Smooth muscle cell (in vitro differentiated cells): ENCODE data around the gene TTLL12. TPM values are rescaled to one million over a fixed set of nuclear protein-coding genes. Genes with fewer than 3 reads are reported as not detected.

ENCODE experiments used
- DNase-seq: peaks from one replicate; lab custom pipeline; 2025; ENCODE audit not compliant: unreplicated experiment; lab: John Stamatoyannopoulos, UW
- H2AFZ ChIP-seq: fragments of 200-600 bp; sonication (generic); 2 replicates; pipeline ENCODE4 v1.6.0; 2016; ENCODE audit warnings: antibody characterized with exemption, low read depth, mild to moderate bottlenecking
- H3F3A ChIP-seq: fragments of 200-600 bp; sonication (generic); 2 replicates; pipeline ENCODE4 v1.6.0; 2017; ENCODE audit warnings: antibody characterized with exemption, low read depth
- H3K27ac ChIP-seq: fragments of 200-600 bp; sonication (generic); 2 replicates; pipeline ENCODE4 v1.5.1; 2016; ENCODE audit warnings: low read depth, mild to moderate bottlenecking
- H3K27me3 ChIP-seq: fragments of 200-600 bp; sonication (generic); 2 replicates; pipeline ENCODE4 v1.6.1; 2016; ENCODE audit warnings: low read depth, mild to moderate bottlenecking
- H3K36me3 ChIP-seq: fragments of 200-600 bp; sonication (generic); 2 replicates; pipeline ENCODE4 v1.5.1; 2016; ENCODE audit warnings: low read depth
- H3K4me1 ChIP-seq: fragments of 200-600 bp; sonication (generic); 2 replicates; pipeline ENCODE4 v1.5.1; 2016; ENCODE audit warnings: low read depth
- H3K4me2 ChIP-seq: fragments of 200-600 bp; sonication (generic); 2 replicates; pipeline ENCODE4 v1.6.0; 2016; ENCODE audit warnings: mild to moderate bottlenecking
- H3K4me3 ChIP-seq: fragments of 200-600 bp; sonication (generic); 2 replicates; pipeline ENCODE4 v1.5.1; 2016; ENCODE audit warnings: mild to moderate bottlenecking
- H3K79me2 ChIP-seq: fragments of 200-600 bp; sonication (generic); 2 replicates; pipeline ENCODE4 v1.6.0; 2016; ENCODE audit warnings: low read depth, mild to moderate bottlenecking
- H3K9ac ChIP-seq: fragments of 200-600 bp; sonication (generic); 2 replicates; pipeline ENCODE4 v1.6.0; 2016; ENCODE audit warnings: low read depth
- H3K9me3 ChIP-seq: fragments of 200-600 bp; sonication (generic); replicated peaks from 2 replicates; pipeline ENCODE4 v1.5.1; 2016; ENCODE audit warnings: low read depth
- H4K20me1 ChIP-seq: fragments of 200-600 bp; sonication (generic); 2 replicates; pipeline ENCODE4 v1.6.0; 2016; ENCODE audit warnings: low read depth
- CTCF ChIP-seq: fragments of 200-600 bp; sonication (generic); IDR thresholded peaks from 2 replicates; pipeline ENCODE4 v1.5.1; 2017; ENCODE audit warnings: borderline replicate concordance, mild to moderate bottlenecking, antibody characterized with exemption; ENCODE audit not compliant: insufficient read depth, poor library complexity, severe bottlenecking
- WGBS: methylation state at CpG from one replicate; pipeline ENCODE4 v1.1.7; 2016; ENCODE audit warnings: low lambda C conversion rate; 5-methylcytosine and 5-hydroxymethylcytosine counted together
- polyA plus RNA-seq: library from polyadenylated mRNA; unstranded; fragments of >200 nt; fragmentation: Nextera tagmentation; extraction: Ambion mirVana; gene quantifications from 2 replicates; pipeline ENCODE4 v1.2.1, GENCODE V29; 2016
- total RNA-seq: library from RNA; depleted of rRNA; stranded (reverse); fragments of >200 nt; gene quantifications from 2 replicates; pipeline ENCODE4 v1.2.3, GENCODE V29; 2014

The TTLL12 gene
- 19.1 and 23.5 TPM in 2 replicates for total RNA-seq
- polyA plus RNA-seq: 31.6 and 39.1 TPM in 2 replicates

DNA sequence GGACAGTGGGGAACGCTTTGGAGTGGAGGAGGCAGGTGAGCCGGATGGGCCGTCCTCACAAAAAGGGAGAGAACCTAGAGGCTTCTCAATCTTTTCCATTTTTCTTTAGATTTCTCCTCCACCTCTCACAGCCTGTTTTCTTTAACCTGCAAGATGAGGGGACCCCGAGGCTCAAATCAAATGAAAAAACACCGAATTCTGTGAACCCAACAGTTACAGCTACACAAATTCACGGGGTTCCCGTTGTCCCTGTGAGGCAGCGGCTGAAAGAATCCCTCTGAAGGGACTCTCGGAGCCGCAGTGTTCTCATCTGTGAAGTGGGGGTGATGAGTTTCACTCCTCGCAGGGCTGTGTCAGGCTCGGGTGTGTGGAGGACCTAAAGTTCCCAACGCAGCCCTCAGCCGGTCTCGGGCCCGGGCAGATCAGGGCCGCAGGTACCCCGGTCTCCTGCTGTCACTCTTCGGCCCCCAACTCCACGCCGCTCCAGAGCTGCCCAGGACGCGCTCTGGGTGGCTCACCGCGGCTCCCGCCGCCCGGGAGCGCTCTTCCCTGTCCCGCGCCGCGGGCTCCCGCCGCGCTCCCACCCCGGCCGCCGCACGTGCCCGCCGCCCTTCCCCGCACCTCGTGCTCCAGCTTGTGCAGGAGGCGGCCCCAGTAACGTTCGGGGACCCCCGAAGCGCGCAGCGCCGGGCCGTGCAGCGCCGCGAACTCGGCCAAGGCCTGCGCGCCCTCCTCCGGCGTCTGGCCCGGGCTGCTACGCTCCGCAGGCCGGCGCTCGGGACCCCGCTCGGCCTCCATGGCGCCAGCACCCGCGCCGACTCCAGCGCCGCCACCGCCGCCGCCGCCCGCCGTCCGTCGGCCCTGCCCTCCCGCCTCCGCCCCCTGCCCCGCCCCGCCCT lies at the start of gene TTLL12:
TTLL12 (minus strand) TSS at position 863 of the 899 bp plus-strand sequence; CDS start at position 798, 65 bp downstream.
- Histone ChIP-seq H3K9ac (peak within 1 kb of the TSS; percentile 78), H4K20me1 (peaks cover 17% of the 10 kb centered on the region), H3K4me1 (peaks cover 19% of the 10 kb centered on the region), H2AFZ (peak within 1 kb of the TSS; percentile 100), H3K4me2 (peak within 1 kb of the TSS; percentile 95), H3K27me3 (no peaks in the 10 kb centered on the region), H3K4me3 (peak within 1 kb of the TSS; percentile 79), H3K36me3 (no peaks in the 10 kb centered on the region), H3F3A (peaks cover 4% of the 10 kb centered on the region), H3K27ac (peak within 1 kb of the TSS; percentile 94), H3K79me2 (no peaks in the 10 kb centered on the region), H3K9me3 (no peaks in the 10 kb centered on the region)
- no peak for TF ChIP-seq CTCF
- DNase-seq: peak; percentile 31
- 2% methylated on average over 46 of the region's 87 CpGs for WGBS

- WGBS: 80% methylated on average over 22 of the region's 22 CpGs
Measured at GRCh38 chr22:43235445-43236409, 48.8 kb upstream of the TTLL12 start.

GRCh38 chr22:43234264-43234988 lies 47.5 kb upstream of the TTLL12 start:
- no peaks in the 10 kb centered on the region for H3F3A ChIP-seq
- H3K9ac ChIP-seq: no peak overlapping the region
- H3K9me3 ChIP-seq: no peaks in the 10 kb centered on the region
- no peaks in the 10 kb centered on the region for H3K79me2 ChIP-seq
- no peak for TF ChIP-seq CTCF
- H3K4me1 ChIP-seq: no peaks in the 10 kb centered on the region
- no peaks in the 10 kb centered on the region for H3K27me3 ChIP-seq
- DNase-seq: no peak
- 96% methylated on average over 9 of the region's 9 CpGs for WGBS
- no peak overlapping the region for H3K4me3 ChIP-seq
- H3K27ac ChIP-seq: no peak overlapping the region
- no peaks in the 10 kb centered on the region for H4K20me1 ChIP-seq
- H3K36me3 ChIP-seq: no peaks in the 10 kb centered on the region
- no peak overlapping the region for H3K4me2 ChIP-seq
- no peak overlapping the region for H2AFZ ChIP-seq

More at GRCh38 chr22:43235445-43236409, 48.8 kb upstream of the TTLL12 start:
- H3K4me2 ChIP-seq: no peak overlapping the region
- H3K36me3 ChIP-seq: no peaks in the 10 kb centered on the region
- H3K79me2 ChIP-seq: no peaks in the 10 kb centered on the region
- no peaks in the 10 kb centered on the region for H3K4me1 ChIP-seq
- H3K4me3 ChIP-seq: no peak overlapping the region
- H3K27ac ChIP-seq: no peak overlapping the region
- H3K27me3 ChIP-seq: no peaks in the 10 kb centered on the region
- H3K9me3 ChIP-seq: no peaks in the 10 kb centered on the region
- H2AFZ ChIP-seq: no peak overlapping the region
- no peaks in the 10 kb centered on the region for H3F3A ChIP-seq
- H3K9ac ChIP-seq: no peak overlapping the region
- no peaks in the 10 kb centered on the region for H4K20me1 ChIP-seq
- no peak for TF ChIP-seq CTCF
- no peak for DNase-seq
